GM19467 (cell line): ENCODE measurements around the gene SDHAF3.

Experiments used
- ATAC-seq: cut with Tn5 transposase; IDR thresholded peaks from one replicate; pipeline ENCODE4 v1.9.1; 2021; ENCODE audit warnings: mild to moderate bottlenecking, moderate library complexity; ENCODE audit not compliant: unreplicated experiment

The SDHAF3 gene

GRCh38 chr7:97203957-97204356 lies 86.5 kb downstream of the SDHAF3 start:
- ATAC-seq, result no peak

- no peak for ATAC-seq
These were observed 87.3 kb downstream of the SDHAF3 start for GRCh38 chr7:97204821-97205220.

- ATAC-seq, result no peak
These were observed 98.1 kb downstream of the SDHAF3 start for GRCh38 chr7:97215556-97215955.

GRCh38 chr7:97218767-97219166 lies 101.3 kb downstream of the SDHAF3 start:
- no peak for ATAC-seq

GRCh38 chr7:97219237-97219636 lies 101.7 kb downstream of the SDHAF3 start:
- ATAC-seq, result no peak

- ATAC-seq, result no peak
These were observed 106.8 kb downstream of the SDHAF3 start for GRCh38 chr7:97224316-97224715.

GRCh38 chr7:97226541-97226940 lies 109.0 kb downstream of the SDHAF3 start:
- ATAC-seq, result no peak
